Neural cell (in vitro differentiated cells): ENCODE measurements around the gene TIPARP. TPM values are rescaled to one million over a fixed set of nuclear protein-coding genes. Genes with fewer than 3 reads are reported as not detected.

Source experiments
- H2AFZ ChIP-seq: fragments of 200-600, 300-800 bp; sonication (generic), shearing (Covaris generic); 2 replicates; pipeline ENCODE4 v1.6.0; 2014; ENCODE audit warnings: low read depth, mild to moderate bottlenecking, antibody characterized with exemption, low read length, moderate library complexity
- H3F3A ChIP-seq: fragments of 200-600 bp; shearing (Covaris generic); 2 replicates; pipeline ENCODE4 v1.6.1; 2016; ENCODE audit warnings: mild to moderate bottlenecking, moderate library complexity, mixed read lengths, antibody characterized with exemption, low read length; ENCODE audit not compliant: insufficient read depth, poor library complexity, severe bottlenecking
- H3K27ac ChIP-seq: fragments of 200-600, 300-800 bp; sonication (generic), shearing (Covaris generic); 2 replicates; pipeline ENCODE4 v1.5.1; 2014; ENCODE audit warnings: mild to moderate bottlenecking, low read length, moderate library complexity
- H3K27me3 ChIP-seq: fragments of 300-800, 200-600 bp; sonication (generic), shearing (Covaris generic); 2 replicates; pipeline ENCODE4 v1.6.0; 2014; ENCODE audit warnings: mild to moderate bottlenecking, low read depth, low read length, moderate library complexity; ENCODE audit not compliant: insufficient read depth
- H3K36me3 ChIP-seq: fragments of 300-800, 200-600 bp; sonication (generic), shearing (Covaris generic); 2 replicates; pipeline ENCODE4 v1.5.1; 2014; ENCODE audit warnings: mild to moderate bottlenecking, antibody characterized with exemption, low read length, moderate library complexity; ENCODE audit not compliant: insufficient read depth
- H3K4me2 ChIP-seq: fragments of 300-800, 200-600 bp; sonication (generic), shearing (Covaris generic); 2 replicates; pipeline ENCODE4 v1.6.0; 2014; ENCODE audit warnings: mild to moderate bottlenecking, low read length
- H3K4me3 ChIP-seq: fragments of 300-800, 200-600 bp; sonication (generic), shearing (Covaris generic); 2 replicates; pipeline ENCODE4 v1.5.1; 2014; ENCODE audit warnings: mild to moderate bottlenecking, low read length, moderate library complexity
- H3K79me2 ChIP-seq: fragments of 200-600 bp; shearing (Covaris generic); replicated peaks from 2 replicates; pipeline ENCODE4 v1.6.0; 2014; ENCODE audit warnings: mild to moderate bottlenecking, low read length, moderate library complexity; ENCODE audit not compliant: insufficient read depth
- H3K9ac ChIP-seq: fragments of 300-800, 200-600 bp; sonication (generic), shearing (Covaris generic); 2 replicates; pipeline ENCODE4 v1.6.1; 2016; ENCODE audit warnings: mild to moderate bottlenecking, low read length, mixed read lengths
- H3K9me2 ChIP-seq: fragments of 200-600 bp; shearing (Covaris generic); 2 replicates; pipeline ENCODE4 v1.6.1; 2016; ENCODE audit warnings: mild to moderate bottlenecking, low read length, mixed read lengths; ENCODE audit not compliant: insufficient read depth
- H3K9me3 ChIP-seq: fragments of 200-600, 300-800 bp; sonication (generic), shearing (Covaris generic); 2 replicates; pipeline ENCODE4 v1.6.1; 2016; ENCODE audit warnings: mild to moderate bottlenecking, mixed run types, low read length, moderate library complexity, mixed read lengths
- H4K20me1 ChIP-seq: fragments of 200-600 bp; shearing (Covaris generic); 2 replicates; pipeline ENCODE4 v1.6.1; 2016; ENCODE audit warnings: mild to moderate bottlenecking, mixed run types; ENCODE audit not compliant: insufficient read depth
- CTCF ChIP-seq: fragments of 450-650 bp; IDR thresholded peaks from 2 replicates; pipeline ENCODE4 v1.5.1; 2014; ENCODE audit warnings: antibody characterized with exemption, mild to moderate bottlenecking, moderate library complexity; ENCODE audit not compliant: poor library complexity, severe bottlenecking
- EP300 ChIP-seq: fragments of 450-650 bp; conservative IDR thresholded peaks from 2 replicates; pipeline ENCODE4 v1.6.1; 2014; ENCODE audit warnings: antibody characterized with exemption, mild to moderate bottlenecking, moderate library complexity; ENCODE audit not compliant: poor library complexity, severe bottlenecking
- EZH2 ChIP-seq: fragments of 200-600, 300-800 bp; shearing (Covaris generic), sonication (generic); IDR thresholded peaks from 2 replicates; pipeline ENCODE4 v1.6.1; 2014; ENCODE audit warnings: antibody characterized with exemption, low read length, borderline replicate concordance, mild to moderate bottlenecking; ENCODE audit not compliant: insufficient read depth, poor library complexity, severe bottlenecking
- MXI1 ChIP-seq: fragments of 450-650 bp; conservative IDR thresholded peaks from 2 replicates; pipeline ENCODE4 v1.6.1; 2014; ENCODE audit warnings: antibody characterized with exemption, mild to moderate bottlenecking; ENCODE audit not compliant: poor library complexity, severe bottlenecking
- POLR2AphosphoS5 ChIP-seq: IDR thresholded peaks from 2 replicates; pipeline ENCODE4 v1.6.1; 2012
- RAD21 ChIP-seq: fragments of 450-650 bp; conservative IDR thresholded peaks from 2 replicates; pipeline ENCODE4 v1.6.1; 2014; ENCODE audit warnings: antibody characterized with exemption, mild to moderate bottlenecking, moderate library complexity
- REST ChIP-seq: IDR thresholded peaks from 2 replicates; pipeline ENCODE4 v1.6.1; 2012; ENCODE audit warnings: borderline replicate concordance
- SMC3 ChIP-seq: fragments of 450-650 bp; conservative IDR thresholded peaks from 2 replicates; pipeline ENCODE4 v1.6.1; 2014; ENCODE audit warnings: antibody characterized with exemption, mild to moderate bottlenecking, moderate library complexity; ENCODE audit not compliant: poor library complexity
- TAF1 ChIP-seq: IDR thresholded peaks from 2 replicates; pipeline ENCODE4 v1.6.1; 2012; ENCODE audit warnings: low read depth
- polyA plus RNA-seq: library from polyadenylated mRNA; depleted of rRNA; stranded (reverse); fragments of >200 nt; gene quantifications from 2 replicates; pipeline ENCODE4 v1.2.3, GENCODE V29; 2014

TIPARP gene
- polyA plus RNA-seq, 1 donor from 2014 or later, result 5.4 TPM

- H3K36me3 ChIP-seq, result no peaks in the 10 kb centered on the region
- no peak overlapping the region for H3K27ac ChIP-seq
- no peak overlapping the region for H3K4me2 ChIP-seq
- no peak overlapping the region for H3K4me3 ChIP-seq
- H3K27me3 ChIP-seq, result no peaks in the 10 kb centered on the region
- H3K9me3 ChIP-seq, result no peaks in the 10 kb centered on the region
- H4K20me1 ChIP-seq, result no peaks in the 10 kb centered on the region
- H3K79me2 ChIP-seq, result no peaks in the 10 kb centered on the region
- H2AFZ ChIP-seq, result no peak overlapping the region
- no peak overlapping the region for H3K9ac ChIP-seq
- H3F3A ChIP-seq, result no peaks in the 10 kb centered on the region
- TF ChIP-seq CTCF, result no peak
- no peak for TF ChIP-seq SMC3
- no peak for TF ChIP-seq MXI1
- no peak for TF ChIP-seq REST
- TF ChIP-seq TAF1, result no peak
- TF ChIP-seq EP300, result no peak
- no peak for TF ChIP-seq RAD21
- TF ChIP-seq EZH2, result no peak
- TF ChIP-seq POLR2AphosphoS5, result no peak
- H3K9me2 ChIP-seq, result no peaks in the 10 kb centered on the region
Observed at GRCh38 chr3:156631323-156631722, 43.1 kb upstream of the TIPARP start.

GRCh38 chr3:156632601-156633000 is 41.8 kb upstream of the TIPARP start:
- H3K36me3 ChIP-seq, result no peaks in the 10 kb centered on the region

More at GRCh38 chr3:156632601-156633000, 41.8 kb upstream of the TIPARP start:
- no peaks in the 10 kb centered on the region for H3K27me3 ChIP-seq
- TF ChIP-seq EP300 (no peak), RAD21 (no peak), TAF1 (no peak), CTCF (no peak)
- H3K9ac ChIP-seq, result no peak overlapping the region
- H3K4me3 ChIP-seq, result no peak overlapping the region
- H3K79me2 ChIP-seq, result no peaks in the 10 kb centered on the region
- H3K4me2 ChIP-seq, result no peak overlapping the region
- no peaks in the 10 kb centered on the region for H4K20me1 ChIP-seq
- no peaks in the 10 kb centered on the region for H3K9me2 ChIP-seq
- no peaks in the 10 kb centered on the region for H3F3A ChIP-seq
- H3K27ac ChIP-seq, result no peak overlapping the region
- no peak overlapping the region for H2AFZ ChIP-seq
- H3K9me3 ChIP-seq, result no peaks in the 10 kb centered on the region
